ENCODE measurements around the gene CFAP43. TPM values are rescaled to one million over a fixed set of nuclear protein-coding genes. Genes with fewer than 3 reads are reported as not detected.
A peak's percentile ranks its signal among the peaks of the same experiment; 100 is the strongest.

CFAP43 gene
- total and polyA plus RNA-seq, 2 donors (not counting 1 experiment from before 2014, with no cell fraction given), result 0.12 TPM; not detected in 1

DNA sequence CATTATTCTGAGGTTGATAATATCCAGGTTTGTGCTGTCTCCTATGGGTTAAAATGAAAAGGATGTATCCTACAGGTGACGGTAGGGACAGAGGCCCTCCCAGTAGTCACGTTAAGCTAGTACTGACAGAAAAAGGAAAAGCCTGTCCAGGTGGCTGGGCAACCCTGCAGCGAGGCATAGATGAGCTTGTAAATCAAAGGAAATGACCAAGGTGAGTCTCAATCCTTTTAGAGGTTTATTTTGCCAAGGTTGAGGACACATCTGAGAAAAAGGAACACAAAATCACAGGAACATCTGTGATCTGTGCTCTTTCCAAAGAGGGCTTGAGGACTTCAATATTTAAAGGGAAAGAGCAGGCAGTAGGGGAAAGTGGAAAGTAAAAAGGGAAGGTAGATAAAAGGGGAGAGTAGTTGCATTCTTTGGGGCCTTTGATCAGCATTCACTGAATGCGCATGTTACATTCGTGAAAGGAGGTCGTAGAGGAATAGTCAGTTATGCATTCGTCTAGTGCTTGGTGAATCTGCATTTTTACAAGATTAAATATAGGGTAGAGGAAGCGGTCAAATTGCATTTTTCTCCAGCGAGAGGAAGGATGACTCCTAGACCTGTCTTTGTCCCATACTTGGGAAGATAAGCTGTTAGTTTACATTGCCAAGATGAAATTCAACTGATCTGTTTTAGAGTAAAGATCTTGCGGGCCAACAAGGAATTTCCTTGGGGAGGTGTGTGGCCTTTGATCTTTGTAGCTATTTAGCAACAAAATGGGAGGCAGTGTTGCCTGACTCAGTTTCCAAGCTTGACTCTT lies 21.6 kb upstream of the CFAP43 start:
- TF ChIP-seq EZH2 (IDR thresholded peaks at IDR 0.05; ENCODE audit: borderline replicate concordance, insufficient read depth, low read depth, low read length, poor library complexity, severe bottlenecking), result no peak
- no peak for TF ChIP-seq CTCF (IDR thresholded peaks at IDR 0.05)
- peaks cover 3% of the 10 kb centered on the region for H4K20me1 ChIP-seq (ENCODE audit: control insufficient read depth, insufficient read depth, low read length, poor library complexity, severe bottlenecking)
- POLR2A ChIA-PET, result interaction anchor here (1.3 kb wide), 1 partner anchor 15 kb away, joined by 4 read pairs; the partner anchor contains the start of gene GSTO2
- H3K4me3 ChIP-seq (ENCODE audit: control extremely low read depth in 1 of 5, extremely low read depth in 1 of 5, insufficient read depth in 1 of 5, low read depth in 2 of 5, low read length in 4 of 5), result peak overlapping the region; percentile 87 to 95 (median 92)
- ATAC-seq (ENCODE audit: low read depth) (no peak), DNase-seq (peak; percentile 16)
- peak overlapping the region in 1 of 2 donors; percentile 82 for H3K27ac ChIP-seq (ENCODE audit: low read length in 2 of 2)
- intact Hi-C loops (cut with micrococcal nuclease), result loop anchor here (1.0 kb wide), 1 partner anchor 22 kb away; the partner anchor contains the start of gene CFAP43
- CTCF ChIA-PET, result interaction anchor here (0.6 to 5.0 kb wide), 5 partner anchors 16 to 1609 kb away, joined by 3 to 39 read pairs (median 4); partner anchors contain the start of genes GSTO2 and SFR1
- peak overlapping the region; percentile 99 for H3K4me3 Mint-ChIP-seq
- peaks cover 14% of the 10 kb centered on the region for H3K27me3 Mint-ChIP-seq
- H3K36me3 ChIP-seq (replicated peaks in 1 of 2; ENCODE audit: control extremely low read depth in 1 of 2, control insufficient read depth in 1 of 2, extremely low read depth in 1 of 2, insufficient read depth in 2 of 2, low read length in 1 of 2), result peaks cover 0 to 12% of the 10 kb centered on the region in 2 experiments
- peak overlapping the region; percentile 78 for H3K4me2 ChIP-seq (replicated peaks; ENCODE audit: low read depth, low read length, poor library complexity, severe bottlenecking)
- peak overlapping the region; percentile 97 for H3K27ac Mint-ChIP-seq
- peaks cover 13 to 14% of the 10 kb centered on the region in 2 donors for H3K4me1 ChIP-seq (ENCODE audit: control insufficient read depth in 2 of 2, insufficient read depth in 2 of 2, low read length in 2 of 2)
- H3K27me3 ChIP-seq (replicated peaks in 1 of 4; ENCODE audit: control extremely low read depth in 1 of 4, control insufficient read depth in 3 of 4, insufficient read depth in 4 of 4, low read length in 3 of 4), result peaks cover 0 to 4% (median 1%) of the 10 kb centered on the region in 4 experiments
- 91% methylated on average over 9 of the region's 10 CpGs for WGBS (ENCODE audit: insufficient coverage)
- peak overlapping the region; percentile 85 for H3K9ac ChIP-seq (ENCODE audit: low read length)
- peaks cover 39% of the 10 kb centered on the region for H3K4me1 Mint-ChIP-seq
- H3K9me3 ChIP-seq (ENCODE audit: control extremely low read depth in 1 of 3, control insufficient read depth in 2 of 3, insufficient read depth in 1 of 3, low read length in 2 of 3), result peaks cover 0 to 2% (median 0%) of the 10 kb centered on the region in 3 donors
- H3K9me3 Mint-ChIP-seq (ENCODE audit: insufficient read depth), result no peaks in the 10 kb centered on the region
- H3K79me2 ChIP-seq (ENCODE audit: control insufficient read depth, insufficient read depth, low read length), result peaks cover 24% of the 10 kb centered on the region
- H2AFZ ChIP-seq (ENCODE audit: insufficient read depth, low read depth, low read length, poor library complexity, severe bottlenecking), result peak overlapping the region; percentile 92
